ENCODE measurements around the gene PTDSS2. TPM values are rescaled to one million over a fixed set of nuclear protein-coding genes. Genes with fewer than 3 reads are reported as not detected.

Gene PTDSS2
- total and polyA plus RNA-seq, 10 donors, result 11.0 to 40.7 (median 25.7) TPM

GRCh38 chr11:507727-508515 is 57.8 kb downstream of the PTDSS2 start:
- peak overlapping the region; percentile 67 to 100 (median 99) for H3K27ac ChIP-seq
- peak overlapping the region; percentile 38 to 85 (median 72) for H3K4me3 ChIP-seq
- H3K4me1 ChIP-seq, result peaks cover 22 to 53% (median 44%) of the 10 kb centered on the region in 6 donors
- no peaks in the 10 kb centered on the region for H3K9me3 ChIP-seq
- H3K27me3 ChIP-seq (replicated peaks in 1 of 7), result no peaks in the 10 kb centered on the region
- WGBS, 5 donors, result 45 to 63% (median 47%) methylated on average over 32 to 45 of the region's 45 CpGs
- peaks cover 0 to 42% (median 2%) of the 10 kb centered on the region in 6 donors for H3K36me3 ChIP-seq
- TF ChIP-seq CTCF (IDR thresholded peaks at IDR 0.05 in 8 of 11, conservative IDR thresholded peaks at IDR 0.05 in 3 of 11), result no peak
- no peak for TF ChIP-seq POLR2AphosphoS5 (IDR thresholded peaks at IDR 0.05)
- no peak for TF ChIP-seq POLR2A (IDR thresholded peaks at IDR 0.05)
- intact Hi-C loops (cut with DNase I; ENCODE audit: low total_unique reads), result no loop called here
- peak; percentile 80 for DNase-seq

GRCh38 chr11:508956-509355 is 58.9 kb downstream of the PTDSS2 start:
- H3K9me3 ChIP-seq, result no peaks in the 10 kb centered on the region
- peaks cover 0 to 51% (median 2%) of the 10 kb centered on the region in 6 donors for H3K36me3 ChIP-seq
- peaks cover 17 to 43% (median 34%) of the 10 kb centered on the region in 6 donors for H3K4me1 ChIP-seq
- no peaks in the 10 kb centered on the region for H3K27me3 ChIP-seq (replicated peaks in 1 of 7)
- H3K4me3 ChIP-seq, result no peak overlapping the region
- WGBS, 5 donors, result 86 to 97% (median 93%) methylated on average over 5 of the region's 5 CpGs
- no peak overlapping the region for H3K27ac ChIP-seq
- intact Hi-C loops (cut with DNase I; ENCODE audit: low total_unique reads), result no loop called here
- no peak for TF ChIP-seq CTCF (IDR thresholded peaks at IDR 0.05 in 8 of 11, conservative IDR thresholded peaks at IDR 0.05 in 3 of 11)
- TF ChIP-seq POLR2A (IDR thresholded peaks at IDR 0.05), result no peak
- no peak for TF ChIP-seq POLR2AphosphoS5 (IDR thresholded peaks at IDR 0.05)
- no peak for DNase-seq

GRCh38 chr11:512761-513595 is 62.9 kb downstream of the PTDSS2 start:
- Histone ChIP-seq H3K27me3 (replicated peaks in 1 of 7) (no peaks in the 10 kb centered on the region), H3K4me1 (peaks cover 0 to 12% (median 4%) of the 10 kb centered on the region in 6 donors), H3K9me3 (peaks cover 0 to 18% (median 13%) of the 10 kb centered on the region in 8 donors), H3K4me3 (no peak overlapping the region), H3K27ac (peak overlapping the region in 3 of 8 donors; percentile 7 to 52 (median 11)), H3K36me3 (peaks cover 0 to 55% (median 2%) of the 10 kb centered on the region in 6 donors)
- WGBS, 5 donors, result 89 to 93% (median 91%) methylated on average over 29 of the region's 29 CpGs
- no peak for DNase-seq
- intact Hi-C loops (cut with DNase I; ENCODE audit: low total_unique reads), result no loop called here
- TF ChIP-seq CTCF (IDR thresholded peaks at IDR 0.05 in 8 of 11, conservative IDR thresholded peaks at IDR 0.05 in 3 of 11) (no peak), POLR2AphosphoS5 (IDR thresholded peaks at IDR 0.05) (peak in 2 of 3 donors; percentile 17 to 44), POLR2A (IDR thresholded peaks at IDR 0.05) (no peak)
